ENCODE measurements around the gene ZNF451. TPM values are rescaled to one million over a fixed set of nuclear protein-coding genes. Genes with fewer than 3 reads are reported as not detected.

ZNF451 gene
- total and polyA plus RNA-seq, 9 donors = 11.8 to 65.9 (median 56.5) TPM

DNA sequence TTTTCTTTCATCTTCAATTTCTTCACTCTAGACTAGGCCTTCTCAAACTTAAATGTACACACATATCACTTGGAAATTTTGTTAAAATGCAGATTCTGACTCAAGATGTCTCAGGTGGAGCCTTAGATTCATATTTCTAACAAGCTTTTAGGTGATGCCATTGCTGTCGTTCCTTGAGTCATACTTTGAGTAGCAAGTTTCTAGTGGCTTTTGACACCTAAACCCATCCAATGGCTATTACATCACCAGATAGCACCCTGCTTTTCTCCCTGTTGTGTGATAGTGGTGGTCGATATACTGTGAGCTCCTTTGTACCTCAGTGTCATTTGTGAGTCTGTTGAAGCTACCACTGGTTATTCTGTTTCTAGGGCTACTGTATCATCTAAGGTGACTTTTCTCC lies 47.4 kb downstream of the ZNF451 start:
- no peaks in the 10 kb centered on the region for H3K9me3 ChIP-seq
- intact Hi-C loops (cut with DNase I) = no loop called here
- no peaks in the 10 kb centered on the region for H3K27me3 ChIP-seq
- H3K4me3 ChIP-seq = no peak overlapping the region
- no peaks in the 10 kb centered on the region for H3K36me3 ChIP-seq
- WGBS, 3 donors = 94 to 97% (median 97%) methylated on average over 2 of the region's 2 CpGs
- no peak for DNase-seq
- TF ChIP-seq EP300 (IDR thresholded peaks at IDR 0.05) (no peak), POLR2A (IDR thresholded peaks at IDR 0.05) (no peak)
- TF ChIP-seq, protein P1, sequence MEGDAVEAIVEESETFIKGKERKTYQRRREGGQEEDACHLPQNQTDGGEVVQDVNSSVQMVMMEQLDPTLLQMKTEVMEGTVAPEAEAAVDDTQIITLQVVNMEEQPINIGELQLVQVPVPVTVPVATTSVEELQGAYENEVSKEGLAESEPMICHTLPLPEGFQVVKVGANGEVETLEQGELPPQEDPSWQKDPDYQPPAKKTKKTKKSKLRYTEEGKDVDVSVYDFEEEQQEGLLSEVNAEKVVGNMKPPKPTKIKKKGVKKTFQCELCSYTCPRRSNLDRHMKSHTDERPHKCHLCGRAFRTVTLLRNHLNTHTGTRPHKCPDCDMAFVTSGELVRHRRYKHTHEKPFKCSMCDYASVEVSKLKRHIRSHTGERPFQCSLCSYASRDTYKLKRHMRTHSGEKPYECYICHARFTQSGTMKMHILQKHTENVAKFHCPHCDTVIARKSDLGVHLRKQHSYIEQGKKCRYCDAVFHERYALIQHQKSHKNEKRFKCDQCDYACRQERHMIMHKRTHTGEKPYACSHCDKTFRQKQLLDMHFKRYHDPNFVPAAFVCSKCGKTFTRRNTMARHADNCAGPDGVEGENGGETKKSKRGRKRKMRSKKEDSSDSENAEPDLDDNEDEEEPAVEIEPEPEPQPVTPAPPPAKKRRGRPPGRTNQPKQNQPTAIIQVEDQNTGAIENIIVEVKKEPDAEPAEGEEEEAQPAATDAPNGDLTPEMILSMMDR (IDR thresholded peaks at IDR 0.05) = no peak
- no peak overlapping the region for H3K27ac ChIP-seq
- no peaks in the 10 kb centered on the region for H3K4me1 ChIP-seq (ENCODE audit: insufficient read depth)

DNA sequence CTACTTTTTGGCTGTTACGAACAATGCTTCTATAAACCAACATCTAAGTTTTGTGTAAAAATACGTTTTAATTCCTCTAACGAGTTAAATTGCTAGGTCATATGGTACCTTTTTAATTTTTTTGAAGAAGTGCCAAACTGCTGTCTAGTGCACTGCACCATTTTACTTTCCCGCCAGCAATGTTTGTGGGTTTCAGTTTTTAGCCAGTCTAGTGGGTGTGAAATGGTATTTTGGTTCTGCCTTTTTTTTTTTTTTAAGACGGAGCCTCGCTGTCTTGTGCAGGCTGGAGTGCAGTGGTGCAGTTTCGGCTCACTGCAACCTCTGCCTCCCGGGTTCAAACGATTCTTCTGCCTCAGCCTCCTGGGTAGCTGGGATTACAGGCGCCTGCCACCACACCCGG lies 48.0 kb downstream of the ZNF451 start:
- TF ChIP-seq POLR2A (IDR thresholded peaks at IDR 0.05) (no peak), EP300 (IDR thresholded peaks at IDR 0.05) (no peak)
- TF ChIP-seq, protein P1 (IDR thresholded peaks at IDR 0.05) = no peak
- no peak for DNase-seq
- no peak overlapping the region for H3K27ac ChIP-seq
- H3K4me3 ChIP-seq = no peak overlapping the region
- H3K36me3 ChIP-seq = no peaks in the 10 kb centered on the region
- H3K4me1 ChIP-seq (ENCODE audit: insufficient read depth) = no peaks in the 10 kb centered on the region
- intact Hi-C loops (cut with DNase I) = no loop called here
- H3K9me3 ChIP-seq = no peaks in the 10 kb centered on the region
- 95 to 98% (median 97%) methylated on average over 11 of the region's 11 CpGs for WGBS, 3 donors
- no peaks in the 10 kb centered on the region for H3K27me3 ChIP-seq

DNA sequence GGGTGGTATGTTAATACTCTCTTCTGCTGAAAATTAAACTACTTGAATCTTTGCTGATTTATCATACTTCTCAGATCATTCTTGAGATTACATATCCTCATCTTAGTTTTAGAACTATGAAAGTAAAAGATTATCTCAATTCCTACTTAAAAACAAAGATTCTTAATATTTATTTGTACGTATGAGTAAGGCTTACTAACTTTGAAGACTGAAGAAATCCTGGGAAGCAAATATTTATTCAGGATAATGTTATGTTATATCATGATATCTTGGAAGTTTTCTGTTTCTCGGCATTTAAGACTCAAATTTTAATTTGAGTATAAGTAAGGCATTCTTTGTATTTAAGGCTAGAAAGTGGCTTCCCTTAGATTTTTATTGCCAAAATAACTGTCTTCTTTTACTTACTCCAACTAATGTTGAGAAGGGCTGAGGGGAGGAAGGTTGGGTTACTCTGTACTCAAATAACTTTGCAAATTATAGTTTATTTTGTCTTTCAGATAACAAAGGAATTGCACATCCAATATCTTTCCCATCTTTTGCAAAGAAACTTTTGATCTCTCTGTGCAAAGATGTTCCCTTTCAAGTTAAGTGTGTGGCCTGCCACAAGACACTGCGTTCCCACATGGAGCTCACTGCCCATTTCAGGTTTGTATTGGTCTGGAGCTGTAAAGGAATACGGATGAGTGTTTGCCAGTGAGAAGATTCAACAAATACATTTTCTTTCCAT lies 51.6 kb downstream of the ZNF451 start:
- WGBS, 3 donors = 48 to 66% (median 56%) methylated on average over 4 of the region's 4 CpGs
- no peaks in the 10 kb centered on the region for H3K36me3 ChIP-seq

DNA sequence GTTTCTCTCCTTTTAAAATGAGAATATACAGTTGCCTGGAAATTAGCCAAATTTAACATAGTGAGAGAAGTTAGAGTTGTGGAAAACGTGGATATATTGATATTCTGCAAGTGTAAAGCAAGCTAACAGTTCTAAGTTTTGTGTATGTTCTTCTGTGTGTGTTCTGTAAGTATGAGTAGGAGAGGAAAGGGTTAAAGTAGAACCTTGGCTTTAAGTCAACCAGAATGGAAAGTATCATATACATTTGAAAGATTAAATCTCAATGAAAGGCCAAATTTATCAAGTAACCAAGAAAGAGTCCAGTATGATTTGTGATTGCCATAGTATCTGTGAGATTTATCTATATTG lies 52.2 kb downstream of the ZNF451 start:
- DNase-seq = no peak
- TF ChIP-seq EP300 (IDR thresholded peaks at IDR 0.05) = no peak
- TF ChIP-seq POLR2A (IDR thresholded peaks at IDR 0.05) = no peak
- TF ChIP-seq, protein P1 (IDR thresholded peaks at IDR 0.05) = no peak
- Histone ChIP-seq H3K27me3 (no peaks in the 10 kb centered on the region), H3K4me1 (ENCODE audit: insufficient read depth) (no peaks in the 10 kb centered on the region), H3K27ac (no peak overlapping the region), H3K4me3 (no peak overlapping the region), H3K36me3 (no peaks in the 10 kb centered on the region), H3K9me3 (no peaks in the 10 kb centered on the region)
- WGBS, 3 donors = 54 to 61% (median 56%) methylated on average over 1 of the region's 1 CpG
- intact Hi-C loops (cut with DNase I) = no loop called here

More for the DNA sequence above, 51.6 kb downstream of the ZNF451 start:
- Histone ChIP-seq H3K4me1 (ENCODE audit: insufficient read depth) (no peaks in the 10 kb centered on the region), H3K4me3 (no peak overlapping the region), H3K27me3 (no peaks in the 10 kb centered on the region), H3K9me3 (no peaks in the 10 kb centered on the region), H3K27ac (no peak overlapping the region)
- TF ChIP-seq EP300 (IDR thresholded peaks at IDR 0.05) = no peak
- TF ChIP-seq POLR2A (IDR thresholded peaks at IDR 0.05) = no peak
- TF ChIP-seq, protein P1 (IDR thresholded peaks at IDR 0.05) = no peak
- intact Hi-C loops (cut with DNase I) = no loop called here
- no peak for DNase-seq

Measured in ovary (tissue), 9 donors.